Stimulated activated CD8-positive, alpha-beta memory T cell treated with anti-CD3 and anti-CD28 coated beads, Interleukin-12 subunit alpha, Interleukin-12 subunit beta, amount 100 ng/mL, for 24 hours (primary cell): ENCODE data around the gene LIPA.

Experiments used
- DNase-seq: peaks from one replicate; pipeline ENCODE4 v3.0.0-alpha.2; 2020; ENCODE audit errors: extremely low read depth

The LIPA gene

GRCh38 chr10:89164920-89165319 lies 86.7 kb downstream of the LIPA start:
- DNase-seq = no peak

DNA sequence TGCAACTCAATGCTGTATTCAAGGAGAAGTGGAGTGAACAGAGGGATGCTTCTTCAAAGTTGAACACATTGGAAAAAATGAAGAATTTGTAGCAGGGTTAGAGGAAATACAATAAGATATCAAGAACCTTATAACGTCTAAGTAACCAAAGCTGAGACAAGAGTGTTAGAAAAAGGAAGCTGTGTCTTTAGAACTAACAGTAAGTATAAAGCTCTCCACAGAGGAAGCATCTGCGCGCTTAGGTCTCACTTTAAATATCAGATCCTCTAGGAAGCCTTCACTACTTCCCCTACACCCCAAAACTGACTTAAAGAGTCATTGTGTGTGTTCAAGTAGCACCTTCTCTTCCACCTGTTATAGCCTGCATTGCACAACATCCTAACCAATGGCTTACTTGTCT lies 87.5 kb downstream of the LIPA start:
- no peak for DNase-seq
